Measurements from ENCODE around the gene ARL4C.

DNA sequence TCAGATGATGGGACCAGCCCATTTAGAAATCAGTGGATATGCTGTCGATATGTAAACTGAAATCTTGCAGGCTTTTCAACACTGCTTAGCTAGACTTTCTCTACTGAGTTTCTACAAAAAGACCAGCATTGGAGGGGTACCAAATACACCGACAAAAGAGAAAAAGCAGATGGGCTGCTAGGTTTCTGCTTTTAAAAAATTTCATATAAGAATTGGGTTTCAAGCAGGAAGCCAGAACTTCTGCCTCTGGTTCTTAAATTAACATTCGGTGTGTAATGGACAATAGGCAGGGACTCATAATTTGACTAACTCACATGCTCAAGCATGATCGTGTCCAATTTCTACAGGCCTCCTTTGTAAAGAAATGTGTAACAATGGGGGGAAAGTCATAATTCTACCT lies 3.1 kb downstream of the ARL4C start:
- TF ChIP-seq, protein P1, sequence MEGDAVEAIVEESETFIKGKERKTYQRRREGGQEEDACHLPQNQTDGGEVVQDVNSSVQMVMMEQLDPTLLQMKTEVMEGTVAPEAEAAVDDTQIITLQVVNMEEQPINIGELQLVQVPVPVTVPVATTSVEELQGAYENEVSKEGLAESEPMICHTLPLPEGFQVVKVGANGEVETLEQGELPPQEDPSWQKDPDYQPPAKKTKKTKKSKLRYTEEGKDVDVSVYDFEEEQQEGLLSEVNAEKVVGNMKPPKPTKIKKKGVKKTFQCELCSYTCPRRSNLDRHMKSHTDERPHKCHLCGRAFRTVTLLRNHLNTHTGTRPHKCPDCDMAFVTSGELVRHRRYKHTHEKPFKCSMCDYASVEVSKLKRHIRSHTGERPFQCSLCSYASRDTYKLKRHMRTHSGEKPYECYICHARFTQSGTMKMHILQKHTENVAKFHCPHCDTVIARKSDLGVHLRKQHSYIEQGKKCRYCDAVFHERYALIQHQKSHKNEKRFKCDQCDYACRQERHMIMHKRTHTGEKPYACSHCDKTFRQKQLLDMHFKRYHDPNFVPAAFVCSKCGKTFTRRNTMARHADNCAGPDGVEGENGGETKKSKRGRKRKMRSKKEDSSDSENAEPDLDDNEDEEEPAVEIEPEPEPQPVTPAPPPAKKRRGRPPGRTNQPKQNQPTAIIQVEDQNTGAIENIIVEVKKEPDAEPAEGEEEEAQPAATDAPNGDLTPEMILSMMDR (conservative IDR thresholded peaks at IDR 0.05; ENCODE audit: low read depth in 2 of 2): no peak
- TF ChIP-seq ZNF331 (CRISPR knock-in tag; IDR thresholded peaks at IDR 0.05; ENCODE audit: low read depth): no peak
- TF ChIP-seq EZH2 (IDR thresholded peaks at IDR 0.05; ENCODE audit: low read depth, unreplicated experiment): no peak
- TF ChIP-seq, protein P2, sequence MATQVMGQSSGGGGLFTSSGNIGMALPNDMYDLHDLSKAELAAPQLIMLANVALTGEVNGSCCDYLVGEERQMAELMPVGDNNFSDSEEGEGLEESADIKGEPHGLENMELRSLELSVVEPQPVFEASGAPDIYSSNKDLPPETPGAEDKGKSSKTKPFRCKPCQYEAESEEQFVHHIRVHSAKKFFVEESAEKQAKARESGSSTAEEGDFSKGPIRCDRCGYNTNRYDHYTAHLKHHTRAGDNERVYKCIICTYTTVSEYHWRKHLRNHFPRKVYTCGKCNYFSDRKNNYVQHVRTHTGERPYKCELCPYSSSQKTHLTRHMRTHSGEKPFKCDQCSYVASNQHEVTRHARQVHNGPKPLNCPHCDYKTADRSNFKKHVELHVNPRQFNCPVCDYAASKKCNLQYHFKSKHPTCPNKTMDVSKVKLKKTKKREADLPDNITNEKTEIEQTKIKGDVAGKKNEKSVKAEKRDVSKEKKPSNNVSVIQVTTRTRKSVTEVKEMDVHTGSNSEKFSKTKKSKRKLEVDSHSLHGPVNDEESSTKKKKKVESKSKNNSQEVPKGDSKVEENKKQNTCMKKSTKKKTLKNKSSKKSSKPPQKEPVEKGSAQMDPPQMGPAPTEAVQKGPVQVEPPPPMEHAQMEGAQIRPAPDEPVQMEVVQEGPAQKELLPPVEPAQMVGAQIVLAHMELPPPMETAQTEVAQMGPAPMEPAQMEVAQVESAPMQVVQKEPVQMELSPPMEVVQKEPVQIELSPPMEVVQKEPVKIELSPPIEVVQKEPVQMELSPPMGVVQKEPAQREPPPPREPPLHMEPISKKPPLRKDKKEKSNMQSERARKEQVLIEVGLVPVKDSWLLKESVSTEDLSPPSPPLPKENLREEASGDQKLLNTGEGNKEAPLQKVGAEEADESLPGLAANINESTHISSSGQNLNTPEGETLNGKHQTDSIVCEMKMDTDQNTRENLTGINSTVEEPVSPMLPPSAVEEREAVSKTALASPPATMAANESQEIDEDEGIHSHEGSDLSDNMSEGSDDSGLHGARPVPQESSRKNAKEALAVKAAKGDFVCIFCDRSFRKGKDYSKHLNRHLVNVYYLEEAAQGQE (IDR thresholded peaks at IDR 0.05; ENCODE audit: unreplicated experiment): no peak
- TF ChIP-seq POLR2AphosphoS5 (IDR thresholded peaks at IDR 0.05; ENCODE audit: low read depth): no peak

Data from GM23338 (cell line).